Measurements from ENCODE around the gene SMIM12.

Gene SMIM12

GRCh38 chr1:34869760-34870159, 10.2 kb upstream of the SMIM12 start:
- H3K9ac ChIP-seq, result no peak overlapping the region
- no peaks in the 10 kb centered on the region for H3K27me3 ChIP-seq (ENCODE audit: insufficient read depth, low read depth)
- peaks cover 3% of the 10 kb centered on the region for H3K4me1 ChIP-seq (ENCODE audit: low read depth, poor library complexity, severe bottlenecking)
- H3K4me2 ChIP-seq, result no peak overlapping the region
- no peaks in the 10 kb centered on the region for H3K36me3 ChIP-seq (ENCODE audit: insufficient read depth)
- no peaks in the 10 kb centered on the region for H4K20me1 ChIP-seq (ENCODE audit: insufficient read depth)
- TF ChIP-seq CTCF (conservative IDR thresholded peaks at IDR 0.05; ENCODE audit: low read depth, low read length), result no peak
- H3K27ac ChIP-seq, result no peak overlapping the region
- H3K79me2 ChIP-seq (ENCODE audit: insufficient read depth, low read depth), result no peaks in the 10 kb centered on the region
- H2AFZ ChIP-seq (ENCODE audit: low read depth), result no peak overlapping the region
- H3K4me3 ChIP-seq (IDR thresholded peaks at IDR 0.05; ENCODE audit: insufficient read depth, low read depth, low read length), result no peak overlapping the region

GRCh38 chr1:34868230-34869049, 8.9 kb upstream of the SMIM12 start:
- H3K4me1 ChIP-seq (ENCODE audit: low read depth, poor library complexity, severe bottlenecking), result peaks cover 3% of the 10 kb centered on the region
- H3K36me3 ChIP-seq (ENCODE audit: insufficient read depth), result no peaks in the 10 kb centered on the region
- no peaks in the 10 kb centered on the region for H3K27me3 ChIP-seq (ENCODE audit: insufficient read depth, low read depth)
- no peak for TF ChIP-seq CTCF (conservative IDR thresholded peaks at IDR 0.05; ENCODE audit: low read depth, low read length)
- H2AFZ ChIP-seq (ENCODE audit: low read depth), result no peak overlapping the region
- H3K27ac ChIP-seq, result no peak overlapping the region
- H3K4me3 ChIP-seq (IDR thresholded peaks at IDR 0.05; ENCODE audit: insufficient read depth, low read depth, low read length), result no peak overlapping the region
- no peak overlapping the region for H3K4me2 ChIP-seq
- H4K20me1 ChIP-seq (ENCODE audit: insufficient read depth), result no peaks in the 10 kb centered on the region
- no peaks in the 10 kb centered on the region for H3K79me2 ChIP-seq (ENCODE audit: insufficient read depth, low read depth)
- no peak overlapping the region for H3K9ac ChIP-seq

- no peak for TF ChIP-seq CTCF (conservative IDR thresholded peaks at IDR 0.05; ENCODE audit: low read depth, low read length)
- no peaks in the 10 kb centered on the region for H3K79me2 ChIP-seq (ENCODE audit: insufficient read depth, low read depth)
- H3K27ac ChIP-seq, result no peak overlapping the region
- H3K4me2 ChIP-seq, result no peak overlapping the region
- H3K36me3 ChIP-seq (ENCODE audit: insufficient read depth), result no peaks in the 10 kb centered on the region
- H3K4me3 ChIP-seq (IDR thresholded peaks at IDR 0.05; ENCODE audit: insufficient read depth, low read depth, low read length), result no peak overlapping the region
- H3K9ac ChIP-seq, result no peak overlapping the region
- peaks cover 3% of the 10 kb centered on the region for H3K4me1 ChIP-seq (ENCODE audit: low read depth, poor library complexity, severe bottlenecking)
- no peak overlapping the region for H2AFZ ChIP-seq (ENCODE audit: low read depth)
- H3K27me3 ChIP-seq (ENCODE audit: insufficient read depth, low read depth), result no peaks in the 10 kb centered on the region
- no peaks in the 10 kb centered on the region for H4K20me1 ChIP-seq (ENCODE audit: insufficient read depth)
These were observed 7.9 kb upstream of the SMIM12 start for GRCh38 chr1:34867415-34867814.

- H3K79me2 ChIP-seq (ENCODE audit: insufficient read depth, low read depth), result no peaks in the 10 kb centered on the region
- H3K4me1 ChIP-seq (ENCODE audit: low read depth, poor library complexity, severe bottlenecking), result peaks cover 3% of the 10 kb centered on the region
- H3K9ac ChIP-seq, result peak overlapping the region; percentile 95; the same call in 1 of the 2 replicates
- H4K20me1 ChIP-seq (ENCODE audit: insufficient read depth), result no peaks in the 10 kb centered on the region
- H3K27me3 ChIP-seq (ENCODE audit: insufficient read depth, low read depth), result no peaks in the 10 kb centered on the region
- 0 out of 2 replicates have a peak overlapping the region, but pooled peaks have one; percentile 83 for H3K27ac ChIP-seq
- H2AFZ ChIP-seq (ENCODE audit: low read depth), result peak overlapping the region; percentile 94
- H3K4me2 ChIP-seq, result peak overlapping the region; percentile 66; the same call in 1 of the 2 replicates
- H3K36me3 ChIP-seq (ENCODE audit: insufficient read depth), result no peaks in the 10 kb centered on the region
- H3K4me3 ChIP-seq (IDR thresholded peaks at IDR 0.05; ENCODE audit: insufficient read depth, low read depth, low read length), result peak overlapping the region; percentile 63
- no peak for TF ChIP-seq CTCF (conservative IDR thresholded peaks at IDR 0.05; ENCODE audit: low read depth, low read length)
These were observed 7.2 kb upstream of the SMIM12 start for GRCh38 chr1:34866762-34867109.

All from KMS-11 (cell line).